GM23338 (cell line): ENCODE measurements around the gene PREB. TPM values are rescaled to one million over a fixed set of nuclear protein-coding genes. Genes with fewer than 3 reads are reported as not detected.

Experiments
- ATAC-seq: fragments of 200-7000 bp; cut with Tn5 transposase; 3 replicates; pipeline ENCODE4 v1.9.1; 2020
- DNase-seq: peaks from one replicate; pipeline ENCODE4 v3.0.0-alpha.2; 2015; ENCODE audit warnings: low spot score
- H2AFZ ChIP-seq: fragments of 200-600 bp; sonication (generic); 2 replicates; pipeline ENCODE4 v1.8.0; 2016; ENCODE audit warnings: antibody characterized with exemption, mild to moderate bottlenecking, moderate library complexity
- H3F3A ChIP-seq: fragments of 200-600 bp; sonication (generic); replicated peaks from 2 replicates; pipeline ENCODE4 v1.8.0; 2017; ENCODE audit warnings: antibody characterized with exemption, mixed run types, low read depth
- H3K27ac ChIP-seq: fragments of 200-600 bp; sonication (generic); 2 replicates; pipeline ENCODE4 v1.6.1; 2016; ENCODE audit warnings: low read depth
- H3K27me3 ChIP-seq: fragments of 200-600 bp; sonication (generic); 2 replicates; pipeline ENCODE4 v1.8.0; 2016; ENCODE audit warnings: mild to moderate bottlenecking, mixed run types, moderate library complexity; ENCODE audit not compliant: insufficient read depth
- H3K36me3 ChIP-seq: fragments of 200-600 bp; sonication (generic); 2 replicates; pipeline ENCODE4 v1.8.0; 2016; ENCODE audit warnings: mild to moderate bottlenecking; ENCODE audit not compliant: insufficient read depth
- H3K4me1 ChIP-seq: fragments of 200-600 bp; sonication (generic); 2 replicates; pipeline ENCODE4 v1.8.0; 2016; ENCODE audit warnings: mild to moderate bottlenecking, moderate library complexity; ENCODE audit not compliant: insufficient read depth
- H3K4me2 ChIP-seq: fragments of 200-600 bp; sonication (generic); 2 replicates; pipeline ENCODE4 v1.7.1; 2017; ENCODE audit warnings: mixed run types
- H3K4me3 ChIP-seq: fragments of 200-600 bp; sonication (generic); 2 replicates; pipeline ENCODE4 v1.6.1; 2016; ENCODE audit warnings: mixed run types
- H3K79me2 ChIP-seq: fragments of 200-600 bp; sonication (generic); replicated peaks from 2 replicates; pipeline ENCODE4 v1.8.0; 2017; ENCODE audit warnings: mild to moderate bottlenecking; ENCODE audit not compliant: insufficient read depth
- H3K9me2 ChIP-seq: fragments of 200-600 bp; sonication (generic); 2 replicates; pipeline ENCODE4 v1.8.0; 2017; ENCODE audit not compliant: insufficient read depth
- H4K20me1 ChIP-seq: fragments of 200-600 bp; sonication (generic); replicated peaks from 2 replicates; pipeline ENCODE4 v1.8.0; 2017; ENCODE audit warnings: mild to moderate bottlenecking; ENCODE audit not compliant: insufficient read depth
- H3K27ac Mint-ChIP-seq: 2 replicates; pipeline ENCODE4 v1.8.0; 2020; ENCODE audit warnings: inconsistent platforms, mild to moderate bottlenecking, moderate library complexity, mixed read lengths
- H3K27me3 Mint-ChIP-seq: 3 replicates; pipeline ENCODE4 v1.8.0; 2022; ENCODE audit warnings: low read depth, mild to moderate bottlenecking, moderate library complexity, mixed read lengths, inconsistent platforms; ENCODE audit not compliant: insufficient read depth, poor library complexity
- H3K36me3 Mint-ChIP-seq: 3 replicates; pipeline ENCODE4 v1.8.0; 2021; ENCODE audit warnings: low read depth, mild to moderate bottlenecking, inconsistent platforms, moderate library complexity, mixed read lengths
- H3K4me1 Mint-ChIP-seq: 3 replicates; pipeline ENCODE4 v1.8.0; 2020; ENCODE audit warnings: mild to moderate bottlenecking, inconsistent platforms, mixed read lengths
- H3K4me3 Mint-ChIP-seq: 3 replicates; pipeline ENCODE4 v1.8.0; 2021; ENCODE audit warnings: moderate library complexity, mild to moderate bottlenecking, inconsistent platforms, mixed read lengths
- H3K9me3 Mint-ChIP-seq: 3 replicates; pipeline ENCODE4 v1.8.0; 2020; ENCODE audit warnings: moderate library complexity, mild to moderate bottlenecking, inconsistent platforms, mixed read lengths
- ETS1 ChIP-seq: IDR thresholded peaks from 2 replicates; pipeline ENCODE4 v1.6.1; 2016; ENCODE audit warnings: antibody characterized with exemption
- EZH2 ChIP-seq: fragments of 200-600 bp; sonication (generic); IDR thresholded peaks from one replicate; pipeline ENCODE4 v1.8.0; 2017; ENCODE audit warnings: antibody characterized with exemption, mild to moderate bottlenecking, low read depth; ENCODE audit not compliant: unreplicated experiment
- REST ChIP-seq: IDR thresholded peaks from one replicate; pipeline ENCODE4 v1.6.1; 2018; ENCODE audit warnings: antibody characterized with exemption; ENCODE audit not compliant: unreplicated experiment
- STAT1 ChIP-seq: IDR thresholded peaks from one replicate; pipeline ENCODE4 v1.6.1; 2016; ENCODE audit warnings: antibody characterized with exemption; ENCODE audit not compliant: unreplicated experiment
- ZNF331 ChIP-seq: fragments of 250-450 bp; sonication (Bioruptor Pico); IDR thresholded peaks from 2 replicates; pipeline ENCODE4 v1.5.0; 2020; ENCODE audit warnings: low read depth, mild to moderate bottlenecking, moderate library complexity
- ZNF462 ChIP-seq: fragments of 250-450 bp; sonication (Bioruptor Pico); IDR thresholded peaks from 2 replicates; pipeline ENCODE4 v1.5.0; 2020; ENCODE audit warnings: mild to moderate bottlenecking, moderate library complexity
- polyA plus RNA-seq: library from polyadenylated mRNA; unstranded; fragments of >200 nt; fragmentation: Nextera tagmentation; extraction: Ambion mirVana; gene quantifications from 2 replicates; pipeline ENCODE4 v1.2.1, GENCODE V29; 2016
- total RNA-seq: library from RNA; depleted of rRNA; stranded (reverse); fragments of >200 nt; shearing (Covaris generic); gene quantifications from 2 replicates; pipeline ENCODE4 v1.2.3, GENCODE V29; 2014

The PREB gene
- total and polyA plus RNA-seq, 2 experiments from 2014 or later: 41.2 to 79.7 TPM

GRCh38 chr2:27134781-27135477 is 493 bp upstream of the PREB start:
- Mint-ChIP-seq H3K36me3 (peaks cover 26% of the 10 kb centered on the region; the same call in 2 of the 3 replicates), H3K9me3 (no peaks in the 10 kb centered on the region), H3K4me3 (peak overlapping the region; percentile 89), H3K4me1 (peaks cover 10% of the 10 kb centered on the region; the same call in 2 of the 3 replicates), H3K27ac (peak overlapping the region; percentile 92), H3K27me3 (peaks cover 8% of the 10 kb centered on the region)
- Histone ChIP-seq H3K79me2 (peaks cover 11% of the 10 kb centered on the region), H3K4me1 (peaks cover 6% of the 10 kb centered on the region; the same call in 1 of the 2 replicates), H3F3A (no peaks in the 10 kb centered on the region; the same call in 1 of the 2 replicates), H3K9me2 (no peaks in the 10 kb centered on the region), H3K4me2 (peak overlapping the region; percentile 58; the same call in 1 of the 2 replicates), H3K27ac (no peak overlapping the region), H2AFZ (peak overlapping the region; percentile 97), H3K27me3 (no peaks in the 10 kb centered on the region), H3K36me3 (no peaks in the 10 kb centered on the region), H3K4me3 (peak overlapping the region; percentile 99; the same call in 1 of the 2 replicates), H4K20me1 (peaks cover 10% of the 10 kb centered on the region; the same call in 1 of the 2 replicates)
- DNase-seq (no peak), ATAC-seq (no peak)
- no peak for TF ChIP-seq ETS1
- TF ChIP-seq ZNF331: no peak
- no peak for TF ChIP-seq ZNF462 (CRISPR knock-in tag)
- TF ChIP-seq EZH2: no peak
- no peak for TF ChIP-seq STAT1
- no peak for TF ChIP-seq REST
